GM19438 (cell line): ENCODE data around the gene ORC4.

Experiments used
- ATAC-seq: cut with Tn5 transposase; IDR thresholded peaks from one replicate; pipeline ENCODE4 v1.9.1; 2021; ENCODE audit warnings: low read depth; ENCODE audit not compliant: unreplicated experiment

Gene ORC4

DNA sequence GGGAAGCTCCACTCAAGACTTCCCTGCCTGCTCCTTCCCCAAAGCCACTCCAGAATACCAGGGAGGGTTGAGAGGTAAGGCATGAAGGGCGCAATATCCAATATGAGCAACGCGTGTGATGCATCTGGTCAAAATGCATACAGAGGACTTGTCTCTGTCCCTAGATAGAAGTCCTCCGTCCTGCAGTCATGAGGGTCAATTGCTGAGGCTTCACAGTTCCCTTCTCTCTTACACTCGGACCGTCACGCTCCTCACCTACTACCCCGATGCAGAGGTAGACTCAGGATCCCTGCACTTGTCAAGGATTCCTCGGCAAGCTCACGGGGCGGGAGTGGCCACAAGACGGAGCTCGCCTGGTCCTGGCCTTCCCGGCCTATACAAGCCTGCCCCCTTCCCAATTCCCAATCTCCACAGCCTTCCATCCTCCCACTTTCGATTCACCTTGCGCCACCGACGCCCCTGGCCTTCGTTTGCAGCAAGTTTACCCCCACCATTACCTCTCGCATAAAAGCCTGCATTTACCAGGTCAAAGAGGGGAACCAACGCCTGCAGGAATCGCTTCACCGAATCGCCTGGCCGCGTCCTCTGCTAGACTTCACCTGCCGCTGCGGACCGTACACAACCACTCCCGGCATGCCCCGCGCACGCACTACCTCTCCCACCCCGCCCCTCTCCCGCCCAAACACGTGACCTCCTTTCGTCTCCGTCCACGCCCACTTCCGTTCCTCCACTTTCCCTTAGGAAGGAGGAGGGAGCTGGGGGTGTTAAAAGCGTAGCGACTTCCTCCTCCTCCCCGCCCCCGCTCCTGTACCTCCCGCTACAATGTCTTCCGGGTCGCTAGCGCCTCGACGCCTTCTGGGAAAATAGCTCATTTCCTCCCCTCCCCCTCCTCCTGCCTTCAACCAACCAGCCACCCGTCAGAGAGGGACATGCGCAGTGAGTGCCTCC, at the start of gene ORC4:
TSS of gene ORC4 (minus strand) at position 627 of the 948 bp plus-strand sequence. CDS start 44,779 bp downstream, outside the sequence.
- peak; percentile 76 for ATAC-seq

DNA sequence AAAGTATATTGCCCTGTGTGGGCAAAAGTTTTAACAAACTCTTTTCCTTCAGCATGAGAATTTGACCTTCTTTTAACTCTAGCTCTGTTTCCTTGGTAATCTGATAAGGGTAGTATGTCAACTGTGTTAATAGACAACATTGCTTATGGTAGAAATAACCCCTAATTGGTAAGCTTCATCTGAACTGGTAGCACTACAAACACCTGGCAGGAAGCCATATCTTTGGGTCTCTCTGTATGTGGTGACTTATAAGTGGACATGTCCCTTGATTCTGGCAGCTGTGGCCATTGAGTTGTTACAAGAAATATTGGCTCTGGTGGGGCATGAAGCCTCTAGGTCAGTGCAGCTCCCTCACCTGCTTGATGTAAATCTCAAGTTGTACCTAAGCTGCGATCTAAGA, 47.3 kb upstream of the ORC4 start:
- no peak for ATAC-seq

DNA sequence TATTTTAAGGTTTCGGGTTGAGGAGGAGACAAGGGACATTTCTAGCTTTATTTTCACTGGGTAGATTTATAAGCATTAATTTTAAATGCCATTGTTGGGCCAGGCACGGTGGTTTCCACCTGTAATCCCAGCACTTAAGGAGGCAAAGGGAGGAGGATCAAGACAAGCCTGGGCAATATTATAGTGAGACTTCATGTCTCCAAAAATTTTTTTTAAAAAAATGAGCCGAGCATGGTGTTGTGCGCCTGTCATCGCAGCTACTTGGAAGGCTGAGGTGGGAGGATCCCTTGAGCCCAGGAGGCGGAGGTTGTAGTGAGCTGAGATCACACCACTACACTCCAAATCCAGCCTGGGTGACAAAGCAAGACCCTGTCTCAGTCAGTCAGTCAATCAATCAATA, 45.4 kb upstream of the ORC4 start:
- ATAC-seq: no peak

DNA sequence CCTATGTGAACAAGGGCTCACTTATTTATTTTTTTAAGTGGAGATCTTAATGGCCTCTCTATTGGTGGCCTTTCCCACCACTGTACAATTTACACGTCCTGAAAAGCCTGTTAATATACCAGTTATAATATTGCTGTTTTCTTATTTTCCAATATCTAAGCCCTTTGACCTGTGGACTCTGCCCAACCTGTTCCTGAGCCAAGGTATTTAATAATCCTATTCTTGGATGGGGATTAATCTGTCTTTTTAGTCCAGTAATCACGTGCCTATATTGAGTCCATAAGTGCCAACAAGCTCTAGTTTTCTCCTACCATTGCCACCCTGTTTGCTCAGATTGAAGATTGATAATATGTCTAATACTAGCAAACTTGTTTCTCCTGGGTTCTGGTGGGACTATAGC, 43.1 kb upstream of the ORC4 start:
- no peak for ATAC-seq

DNA sequence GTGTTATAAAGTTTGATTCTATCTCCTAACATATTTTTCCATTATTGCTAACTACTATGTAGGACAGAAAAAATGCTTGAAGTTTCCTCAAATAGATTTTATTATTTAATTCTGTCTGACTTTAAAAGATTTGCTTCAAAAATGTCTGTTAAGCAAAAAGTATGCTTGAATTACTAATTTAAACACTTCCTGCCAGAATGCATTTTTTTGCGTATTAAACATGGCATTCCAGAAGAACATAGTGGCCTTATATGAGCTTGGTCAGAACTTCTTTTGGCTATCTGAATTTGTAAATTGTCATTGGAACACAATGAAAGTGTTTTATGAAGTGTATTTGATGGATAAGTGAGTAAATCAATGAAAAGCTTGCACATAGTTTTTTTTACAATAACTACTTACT, 38.1 kb upstream of the ORC4 start:
- no peak for ATAC-seq

DNA sequence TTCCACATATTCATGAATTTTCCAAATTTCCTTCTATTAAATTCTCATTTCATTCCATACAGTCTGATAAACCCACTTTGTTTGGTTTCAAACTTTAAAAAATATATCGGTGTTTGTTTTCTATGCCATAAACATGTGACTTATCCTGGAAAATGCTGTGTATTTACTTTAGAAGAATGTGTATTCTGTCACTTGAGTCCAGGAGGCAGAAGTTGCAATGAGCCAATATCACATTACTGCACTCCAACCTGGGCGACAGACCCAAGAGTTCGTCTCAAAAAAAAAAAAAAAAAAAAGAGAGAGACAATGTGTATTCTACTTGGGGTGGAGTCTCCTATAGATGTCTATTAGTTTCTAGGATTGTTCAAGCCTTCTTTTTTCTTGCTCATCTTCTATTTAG, 32.1 kb upstream of the ORC4 start:
- no peak for ATAC-seq

DNA sequence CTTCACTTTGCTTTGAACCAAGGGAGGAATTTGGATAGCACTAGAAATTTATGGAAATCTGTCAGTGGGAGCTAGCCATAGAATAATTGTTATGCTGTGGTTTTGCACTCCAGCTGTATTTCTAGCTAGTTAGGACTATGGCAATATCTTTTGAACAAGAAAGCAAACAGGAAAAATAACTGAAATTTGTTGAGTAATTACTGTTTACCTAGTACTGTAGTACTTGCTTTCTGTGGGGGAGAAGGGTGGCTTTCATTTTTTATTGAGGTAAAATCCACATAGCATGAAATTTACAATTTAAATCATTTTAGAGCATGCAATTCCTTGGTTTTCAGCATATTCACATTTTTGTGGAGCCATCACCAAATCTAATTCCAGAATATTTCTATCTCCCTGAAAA, 28.7 kb upstream of the ORC4 start:
- ATAC-seq: no peak

DNA sequence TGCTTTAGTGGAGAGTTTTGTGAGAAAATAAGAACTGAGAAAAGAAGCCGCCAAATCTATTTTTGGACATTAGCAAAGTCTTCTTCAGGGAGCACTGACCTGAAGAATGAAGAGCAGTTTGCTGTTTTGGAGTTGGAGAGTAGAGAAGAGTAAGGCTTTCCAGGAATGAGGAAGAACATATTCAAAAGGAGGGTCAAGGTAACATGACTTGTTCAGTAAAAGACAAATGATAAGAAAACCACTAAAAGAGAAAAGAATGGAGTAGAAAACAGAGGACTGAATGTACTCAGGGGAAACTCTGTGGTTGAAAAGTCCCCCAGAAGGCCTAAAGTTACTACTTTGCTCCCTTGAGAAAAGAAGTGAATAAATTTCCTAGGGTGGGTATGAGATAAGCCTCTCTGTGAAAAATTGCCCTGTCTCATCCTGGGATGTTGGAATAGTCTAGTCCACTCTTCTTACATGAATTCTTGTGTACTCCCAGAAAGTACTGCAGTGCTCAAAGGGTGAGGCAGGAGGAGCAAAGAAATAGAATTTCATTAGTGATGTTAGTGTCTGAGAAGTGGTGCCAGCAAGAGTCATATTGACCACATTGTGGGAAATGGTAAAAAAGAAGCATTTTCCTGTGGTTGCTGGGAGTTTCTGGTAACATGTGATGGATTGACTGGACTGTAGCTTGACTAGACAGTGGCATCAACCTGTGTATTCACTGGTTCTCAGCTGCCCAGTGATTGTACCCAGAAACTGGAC, 28.1 kb upstream of the ORC4 start:
- ATAC-seq: peak; percentile 72

DNA sequence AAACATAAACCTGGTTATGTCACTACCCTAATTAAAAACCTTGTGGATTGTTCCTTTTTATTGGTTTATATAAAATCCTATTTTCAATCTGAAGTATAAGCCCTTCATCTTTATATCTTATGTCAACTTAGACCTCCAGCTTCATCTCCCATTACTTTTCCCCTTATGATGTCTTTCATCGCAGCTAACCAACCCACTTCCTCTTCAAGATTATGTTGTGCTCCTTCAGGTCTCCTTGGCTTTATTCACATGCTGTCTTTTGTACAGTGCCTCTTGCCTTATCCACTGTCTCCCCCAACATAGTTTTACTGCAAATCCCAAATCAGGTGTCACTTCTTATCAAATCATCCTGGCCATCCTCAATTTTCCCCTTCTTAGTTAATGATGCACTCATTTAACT, 26.3 kb upstream of the ORC4 start:
- no peak for ATAC-seq

DNA sequence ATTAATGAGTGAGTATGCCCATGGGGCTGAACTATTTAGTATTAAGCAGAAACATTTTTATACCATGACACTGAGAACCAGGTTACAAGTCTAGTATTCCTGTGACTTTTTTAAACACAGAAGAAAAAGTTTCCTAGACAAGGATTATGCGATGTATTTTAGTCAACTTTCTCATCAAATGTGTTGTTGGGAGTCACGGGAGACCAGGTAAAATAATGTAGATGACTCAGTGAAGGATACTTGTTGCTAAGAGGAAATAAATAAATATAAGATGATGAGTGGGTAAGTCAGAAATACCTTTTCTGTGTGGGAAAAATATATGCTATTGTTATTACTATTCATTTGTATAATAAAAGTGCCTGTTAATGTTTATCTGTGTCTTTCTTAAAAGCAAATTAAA, 23.8 kb upstream of the ORC4 start:
- ATAC-seq: no peak

DNA sequence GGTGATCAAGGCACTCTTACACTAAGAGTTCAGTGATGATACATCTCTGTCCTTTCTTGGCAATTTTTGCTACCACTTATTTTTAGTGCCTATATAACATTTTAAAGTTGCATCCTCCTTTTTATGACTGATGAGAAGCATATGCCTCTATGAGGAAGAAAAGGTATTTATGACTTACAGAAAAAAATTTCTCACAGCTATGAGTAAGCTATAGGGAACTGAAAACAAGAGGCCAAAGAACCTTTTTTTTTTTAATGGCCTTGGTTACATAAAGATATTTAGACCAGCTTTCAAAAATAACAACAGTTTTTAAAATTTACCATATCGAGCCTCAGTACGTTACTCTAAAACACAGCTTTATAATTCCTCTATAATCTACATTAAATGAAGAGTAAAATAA, 21.7 kb upstream of the ORC4 start:
- ATAC-seq: no peak

DNA sequence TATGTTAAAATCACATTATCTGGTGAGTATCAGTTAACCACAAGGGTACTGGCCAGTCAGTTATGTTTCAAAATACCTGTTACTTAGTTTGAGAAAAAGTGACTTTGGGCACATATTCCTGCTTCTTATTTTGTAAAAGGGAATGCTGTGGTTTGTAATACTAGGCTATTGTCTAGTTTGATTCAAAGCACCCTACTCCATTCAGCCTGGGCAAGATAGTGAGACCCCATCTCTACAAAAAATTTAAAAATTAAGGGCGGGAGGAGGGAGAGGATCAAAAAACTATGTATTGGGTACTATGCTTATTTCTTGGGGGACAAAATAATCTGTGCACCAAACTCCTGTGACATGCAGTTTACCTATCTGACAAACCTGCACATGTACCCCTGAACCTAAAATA, 19.2 kb upstream of the ORC4 start:
- ATAC-seq: no peak

DNA sequence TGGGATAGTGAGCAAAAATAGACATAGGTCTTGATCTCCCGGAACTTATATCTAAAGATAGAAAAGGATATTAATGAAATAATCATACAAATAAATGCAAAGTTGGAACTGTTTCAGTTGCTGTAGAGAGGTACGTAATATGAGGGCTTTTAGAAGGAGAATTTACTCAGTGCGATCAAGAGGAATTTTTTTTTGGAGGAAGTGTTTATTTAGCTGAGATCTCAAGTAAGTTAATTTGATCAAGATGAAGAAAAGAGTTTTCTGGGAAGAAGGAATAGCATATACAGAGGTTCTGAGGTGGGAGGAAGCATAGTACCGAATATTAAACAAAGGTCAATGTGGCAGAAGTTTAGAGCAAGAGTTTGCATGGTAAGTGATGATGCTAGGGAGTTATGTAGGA, 11.7 kb upstream of the ORC4 start:
- no peak for ATAC-seq

DNA sequence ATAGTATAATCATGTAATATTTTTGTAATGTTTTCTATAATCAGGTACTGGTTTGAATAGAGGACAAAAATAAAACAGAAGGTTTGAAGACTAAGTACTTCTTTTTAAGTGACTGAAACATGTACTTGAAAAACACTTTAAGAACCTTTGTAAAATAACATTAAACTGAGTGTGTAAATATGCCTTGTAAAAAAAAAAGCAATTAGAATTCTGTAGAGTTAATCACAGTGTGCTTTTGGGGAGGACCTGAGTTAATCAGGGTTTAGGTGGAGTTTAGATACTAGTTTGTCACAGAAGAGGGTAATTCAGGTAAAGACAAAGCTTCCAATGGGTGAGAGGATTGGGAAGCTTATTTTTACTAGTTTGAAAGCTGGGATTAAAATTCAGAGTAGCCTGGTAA, 10.6 kb upstream of the ORC4 start:
- no peak for ATAC-seq

DNA sequence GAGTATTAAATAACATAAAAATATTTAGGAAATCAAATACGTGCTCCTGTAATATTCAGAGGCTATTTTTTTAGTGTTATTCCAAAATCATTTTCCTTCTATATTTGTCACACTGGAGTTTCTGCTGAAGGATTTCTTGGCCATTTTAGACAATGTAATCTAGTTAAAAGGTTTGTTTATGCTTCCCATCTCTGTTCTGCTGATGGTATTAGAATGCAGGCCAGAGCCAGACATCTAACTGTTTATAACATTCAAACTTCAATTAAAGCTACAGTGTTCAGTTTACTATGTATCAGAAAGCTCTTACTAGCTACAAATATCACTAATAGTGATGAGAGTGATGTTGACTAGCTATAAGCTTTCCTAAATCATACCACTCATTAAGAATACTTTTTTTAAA, 8.2 kb upstream of the ORC4 start:
- ATAC-seq: no peak

DNA sequence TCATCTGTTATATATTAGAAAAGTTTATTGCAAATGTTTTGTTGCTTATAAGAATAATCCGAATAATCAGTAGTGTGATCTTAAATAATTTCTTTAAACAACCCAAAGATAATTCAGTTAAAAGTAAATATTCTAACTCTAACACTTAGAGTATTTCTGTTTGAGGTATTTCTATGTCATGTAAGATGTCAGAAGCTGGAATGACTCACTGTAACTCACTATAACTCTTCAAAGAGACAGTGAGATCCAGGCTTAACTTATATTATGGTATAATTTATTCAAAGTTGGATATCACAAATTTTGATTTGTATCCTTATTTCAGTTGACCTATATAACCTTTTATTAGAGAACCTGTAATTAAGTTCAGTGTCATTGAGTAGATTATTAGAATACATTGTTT, 7.3 kb upstream of the ORC4 start:
- no peak for ATAC-seq

DNA sequence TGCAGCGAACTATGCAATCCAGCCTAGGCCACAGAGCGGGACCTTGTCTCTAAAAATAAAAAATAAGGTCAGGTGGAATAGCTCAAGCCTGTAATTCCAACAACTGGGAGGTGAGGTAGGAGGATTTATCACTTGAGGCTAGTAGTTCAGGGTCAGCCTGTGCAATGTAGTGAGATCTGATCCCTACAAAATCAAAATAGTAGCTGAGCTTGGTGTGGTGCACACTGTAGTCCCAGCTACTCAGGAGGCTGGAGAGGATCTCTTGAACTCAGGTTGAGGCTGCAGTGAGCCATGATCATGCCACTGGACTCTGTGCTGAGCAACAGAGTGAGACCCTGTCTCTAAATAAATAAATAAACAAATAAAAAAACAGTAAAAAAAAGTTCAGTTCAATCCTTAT, 6.0 kb upstream of the ORC4 start:
- no peak for ATAC-seq

DNA sequence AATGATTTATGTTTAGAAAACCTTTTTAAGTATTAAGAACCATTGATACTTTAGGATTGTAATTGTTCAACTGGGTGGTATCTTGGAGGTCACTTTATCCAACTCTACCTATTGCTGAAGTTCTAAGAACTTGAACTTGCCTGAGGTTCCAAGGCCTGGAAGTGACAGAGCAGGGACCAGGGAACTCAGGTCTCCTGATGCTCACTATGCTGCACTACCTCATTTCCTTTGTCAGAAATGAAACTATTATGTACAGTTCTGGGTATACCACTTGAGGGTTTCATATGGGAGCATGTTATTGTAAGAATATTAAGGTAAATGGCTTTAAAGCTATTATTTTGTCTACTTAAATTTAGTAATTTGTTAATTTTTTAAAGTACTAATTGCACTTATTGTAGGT, 3.3 kb upstream of the ORC4 start:
- peak; percentile 27 for ATAC-seq

DNA sequence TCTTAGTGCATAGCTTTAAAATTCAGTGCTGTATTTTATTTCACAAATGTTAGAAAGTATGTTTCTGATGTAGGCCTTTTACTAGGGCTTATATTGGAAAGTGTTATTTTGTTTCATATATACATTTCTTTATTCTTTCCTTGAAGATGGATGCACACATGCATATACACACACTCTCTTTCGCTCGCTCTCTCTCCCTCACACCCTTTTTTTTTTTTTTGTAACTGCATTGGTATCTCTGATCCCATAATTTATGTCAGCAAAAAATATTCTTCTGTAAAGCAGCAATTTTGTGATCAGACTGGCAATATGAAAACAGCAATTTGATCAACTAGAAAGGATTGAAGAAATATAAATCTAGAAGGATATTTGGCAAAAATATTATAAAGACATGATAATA, 2.3 kb upstream of the ORC4 start:
- no peak for ATAC-seq

DNA sequence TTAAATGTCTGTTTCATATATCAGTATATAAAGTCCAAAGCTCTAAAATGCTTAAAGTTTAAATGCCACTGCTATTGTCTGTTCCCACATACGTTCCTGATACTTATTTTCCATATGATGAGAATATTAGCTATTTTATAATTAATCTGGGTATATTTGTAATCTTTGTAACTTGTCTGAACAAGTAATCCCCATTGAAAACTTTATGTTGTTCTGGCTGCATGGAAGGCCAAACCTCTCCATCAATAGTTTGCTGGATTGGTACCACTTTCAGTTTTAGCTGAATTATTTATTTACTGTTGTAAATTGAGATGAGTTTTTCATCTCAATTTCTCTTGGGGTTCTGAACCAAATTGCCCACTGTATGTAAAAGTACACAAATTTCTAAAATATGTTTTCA, 1.8 kb upstream of the ORC4 start:
- no peak for ATAC-seq

DNA sequence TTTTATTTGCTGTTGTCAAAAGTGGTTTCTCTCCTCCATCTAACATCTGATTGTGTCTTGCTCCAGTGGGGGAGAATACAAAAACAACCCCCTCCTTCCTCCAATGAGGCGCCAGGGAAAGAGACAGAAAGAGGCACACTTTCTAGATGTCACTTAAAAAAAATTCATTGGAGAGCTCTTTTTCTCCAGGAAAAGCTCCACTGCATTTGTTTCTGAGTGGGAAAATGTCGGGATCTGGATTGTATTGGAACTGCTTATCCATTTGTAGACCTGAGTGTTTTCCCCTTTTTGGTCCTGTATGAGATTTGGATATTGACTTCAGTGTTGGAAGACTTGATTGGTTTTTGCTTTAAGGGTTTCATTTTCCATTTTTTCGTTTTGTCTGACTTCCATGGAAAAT, 1.3 kb upstream of the ORC4 start:
- no peak for ATAC-seq
